ENCODE data around the gene LINC00305.

LINC00305 gene

GRCh38 chr18:64148988-64149387 lies at the start of gene LINC00305:
LINC00305 (minus strand) TSS chr18:64149088.
- no peak for DNase-seq (ENCODE audit: extremely low spot score, insufficient read length, low read depth)
- FAIRE-seq: no peak

DNA sequence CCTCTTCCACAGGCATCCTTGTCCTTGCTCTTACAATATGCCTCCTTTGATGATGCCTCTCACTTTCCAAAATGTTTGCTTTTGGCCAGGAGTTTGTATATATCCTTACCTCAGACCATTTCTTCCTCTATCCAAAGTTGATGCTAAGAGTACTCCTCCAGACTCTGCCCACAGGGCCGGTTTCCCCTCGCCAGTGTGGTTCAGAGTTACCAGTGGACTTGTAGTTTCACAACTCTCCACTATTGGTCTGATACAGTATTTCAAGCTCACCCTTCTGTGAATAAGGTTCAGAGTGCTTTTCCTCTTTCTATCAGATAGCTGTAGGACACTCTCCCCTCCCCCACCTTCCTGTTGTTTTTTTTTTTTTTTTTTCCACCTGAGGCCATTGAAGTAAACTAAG lies 42.2 kb upstream of the LINC00305 start:
- DNase-seq (ENCODE audit: extremely low spot score, insufficient read length, low read depth): no peak
- no peak for FAIRE-seq

DNA sequence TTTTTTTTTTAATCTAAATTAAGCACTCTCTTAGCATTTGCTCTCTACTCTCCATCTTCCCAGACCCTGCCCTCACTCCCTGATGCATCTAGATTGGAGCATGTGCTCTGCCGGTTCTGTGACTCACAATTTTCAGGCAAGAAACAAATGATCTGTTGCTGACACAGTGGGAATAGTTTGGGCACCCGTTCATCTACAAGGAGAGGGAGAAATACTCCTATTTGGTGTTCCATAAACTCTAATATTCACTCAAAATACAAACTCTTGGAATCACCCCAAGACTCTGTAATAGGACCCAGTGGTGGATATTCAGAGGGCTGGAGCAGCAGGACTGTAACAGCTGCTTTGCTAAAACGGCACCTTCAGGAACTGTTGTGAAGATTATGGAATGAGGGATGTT lies 37.1 kb upstream of the LINC00305 start:
- DNase-seq (ENCODE audit: extremely low spot score, insufficient read length, low read depth): no peak

GRCh38 chr18:64183665-64184064 lies 34.8 kb upstream of the LINC00305 start:
- DNase-seq (ENCODE audit: extremely low spot score, insufficient read length, low read depth) (no peak), FAIRE-seq (no peak)

More for the DNA sequence above, 37.1 kb upstream of the LINC00305 start:
- no peak for FAIRE-seq

DNA sequence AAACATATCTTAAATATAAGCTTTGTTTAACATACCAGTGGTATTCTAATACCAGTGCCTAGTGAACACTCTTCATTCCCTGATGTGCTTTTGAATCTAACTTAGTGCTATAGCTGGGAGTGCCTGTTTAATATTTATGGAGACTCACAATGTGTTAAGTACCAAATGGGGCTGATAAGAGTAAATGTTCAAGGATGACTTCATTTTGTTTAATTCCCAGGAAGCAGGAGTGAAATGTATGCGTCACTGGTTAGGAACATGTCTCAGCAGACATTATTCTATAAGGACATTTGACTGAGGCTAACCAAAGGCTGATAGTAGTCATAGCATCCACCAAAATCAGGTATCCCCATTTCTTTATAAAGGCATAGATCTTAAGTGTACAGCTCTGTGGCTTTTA lies 31.7 kb upstream of the LINC00305 start:
- no peak for FAIRE-seq
- DNase-seq (ENCODE audit: extremely low spot score, insufficient read length, low read depth): no peak

DNA sequence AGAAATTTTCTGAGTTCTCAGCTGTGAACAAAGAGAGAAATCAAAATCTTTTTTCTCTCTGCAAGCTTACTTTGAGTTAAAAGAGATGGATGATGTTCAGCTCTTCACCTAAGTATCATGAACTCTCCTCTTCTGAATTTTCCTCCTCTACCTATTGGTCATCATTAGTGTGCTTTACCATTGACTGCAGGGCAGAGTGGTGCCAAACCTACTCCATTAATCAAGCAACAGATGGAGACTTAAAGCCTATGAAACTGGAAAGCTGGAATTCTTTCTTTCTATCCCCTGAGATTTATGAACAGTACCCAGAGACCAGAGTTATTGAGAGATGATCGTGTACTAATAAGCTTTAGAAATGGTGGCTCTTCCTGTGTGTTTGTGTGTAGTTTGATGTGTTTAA lies 31.3 kb upstream of the LINC00305 start:
- DNase-seq (ENCODE audit: extremely low spot score, insufficient read length, low read depth) (no peak), FAIRE-seq (no peak)

GRCh38 chr18:64179556-64180080 lies 30.7 kb upstream of the LINC00305 start:
- DNase-seq (ENCODE audit: extremely low spot score, insufficient read length, low read depth) (no peak), FAIRE-seq (no peak)

- FAIRE-seq (no peak), DNase-seq (ENCODE audit: extremely low spot score, insufficient read length, low read depth) (no peak)
These were observed 30.0 kb upstream of the LINC00305 start for GRCh38 chr18:64178860-64179259.

DNA sequence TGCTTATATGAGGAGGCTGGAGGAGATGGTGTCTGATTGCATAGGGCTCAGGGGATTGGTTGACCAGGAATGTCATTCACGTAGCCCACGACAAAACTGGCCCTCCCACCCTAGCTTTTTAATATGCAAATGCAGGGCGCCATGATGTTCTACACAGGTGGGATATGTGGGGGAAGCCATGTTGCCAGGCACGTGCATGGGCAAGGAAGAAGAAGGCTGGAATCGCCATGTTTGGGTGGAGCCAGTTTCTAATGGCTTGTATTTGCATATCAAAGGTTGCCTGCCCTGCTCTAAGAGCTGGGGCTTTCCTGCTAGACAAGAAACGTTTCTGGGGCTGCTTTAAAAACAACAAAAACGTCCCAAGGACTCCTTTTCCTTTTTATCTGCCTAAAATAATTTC lies 26.5 kb upstream of the LINC00305 start:
- FAIRE-seq: no peak
- DNase-seq (ENCODE audit: extremely low spot score, insufficient read length, low read depth): no peak

DNA sequence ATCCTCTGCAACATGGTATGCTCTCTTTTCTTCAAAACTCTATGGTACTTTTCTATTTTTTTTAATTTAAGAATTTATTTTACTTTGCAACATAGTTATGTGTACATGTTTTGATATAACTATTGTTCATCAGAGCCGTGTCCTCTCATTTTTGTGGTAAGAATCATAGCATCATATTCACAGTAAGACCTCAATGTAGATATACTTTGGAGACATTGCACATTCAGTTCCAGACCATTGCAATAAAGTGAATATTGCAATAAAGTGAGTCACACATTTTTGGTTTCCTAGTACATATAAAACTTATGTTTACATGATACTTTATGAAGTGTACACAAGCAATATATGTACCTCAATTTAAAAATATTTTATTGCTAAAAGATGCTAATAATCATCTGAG lies 22.7 kb upstream of the LINC00305 start:
- DNase-seq (ENCODE audit: extremely low spot score, insufficient read length, low read depth): no peak
- FAIRE-seq: no peak

- DNase-seq (ENCODE audit: extremely low spot score, insufficient read length, low read depth) (no peak), FAIRE-seq (no peak)
These were observed 18.6 kb upstream of the LINC00305 start for GRCh38 chr18:64167408-64167925.

DNA sequence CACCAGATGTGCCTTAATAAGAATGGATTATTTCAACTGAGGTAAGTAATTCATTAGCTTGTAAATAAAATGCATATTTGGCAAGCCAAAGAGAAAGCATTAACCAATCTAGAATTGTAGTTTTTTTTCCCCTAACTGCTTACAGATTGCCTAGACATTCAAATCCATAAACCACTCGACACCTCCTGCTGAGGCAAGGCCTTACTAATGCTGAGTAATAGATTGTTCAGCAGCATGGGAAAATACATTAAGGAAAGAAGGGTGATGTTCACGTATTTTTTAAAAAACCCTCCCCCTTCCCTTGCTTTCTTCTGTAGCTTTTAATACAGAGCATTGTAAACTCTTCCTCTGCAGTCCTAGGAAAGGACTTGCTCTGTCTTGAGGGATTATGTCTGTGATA lies 17.0 kb upstream of the LINC00305 start:
- DNase-seq (ENCODE audit: extremely low spot score, insufficient read length, low read depth): no peak
- FAIRE-seq: no peak

DNA sequence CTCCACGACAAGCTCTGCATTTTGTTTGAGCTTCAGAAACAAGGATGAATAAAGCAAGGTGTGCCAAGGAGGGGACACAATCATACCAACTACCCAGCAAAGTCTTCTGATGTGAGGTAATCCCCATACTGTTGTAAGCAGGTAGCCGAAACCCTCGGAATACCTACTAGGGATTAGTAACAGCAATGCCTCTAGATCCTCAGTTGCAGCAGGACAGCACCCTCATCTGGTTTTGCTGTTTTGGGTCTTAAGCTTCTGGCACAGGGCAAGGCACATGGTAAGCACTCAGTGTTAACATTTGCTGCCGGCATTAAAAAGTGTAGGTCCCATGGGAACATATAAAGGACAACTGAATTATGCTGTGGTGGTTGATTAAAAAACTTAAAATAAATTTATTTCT lies 16.0 kb upstream of the LINC00305 start:
- no peak for DNase-seq (ENCODE audit: extremely low spot score, insufficient read length, low read depth)
- FAIRE-seq: no peak

DNA sequence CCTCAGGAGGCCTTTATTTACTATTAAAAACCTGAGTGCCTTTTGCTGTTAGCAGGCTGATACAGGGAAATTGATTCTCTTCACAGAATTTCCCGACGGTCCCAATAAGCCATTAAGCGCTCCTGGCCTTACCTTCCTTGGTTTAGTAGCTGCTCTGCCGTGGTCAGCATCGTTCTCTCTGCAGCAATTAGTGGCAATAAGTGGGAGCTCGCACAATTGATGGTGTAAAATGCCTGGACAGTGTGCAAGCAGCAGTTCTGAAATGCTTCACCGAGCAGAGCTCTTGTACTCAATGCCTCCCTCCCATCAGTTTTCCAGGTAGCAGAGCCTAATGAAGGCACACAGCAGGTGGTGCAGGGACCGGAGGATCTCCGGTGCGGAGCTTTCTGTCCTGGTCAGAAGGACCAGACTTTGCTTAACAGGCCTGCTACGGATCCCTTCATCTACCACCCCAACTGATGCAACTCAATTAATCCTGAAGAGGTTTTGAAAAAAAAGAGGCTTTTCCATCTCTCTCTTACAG lies 1.1 kb upstream of the LINC00305 start:
- no peak for FAIRE-seq

DNA sequence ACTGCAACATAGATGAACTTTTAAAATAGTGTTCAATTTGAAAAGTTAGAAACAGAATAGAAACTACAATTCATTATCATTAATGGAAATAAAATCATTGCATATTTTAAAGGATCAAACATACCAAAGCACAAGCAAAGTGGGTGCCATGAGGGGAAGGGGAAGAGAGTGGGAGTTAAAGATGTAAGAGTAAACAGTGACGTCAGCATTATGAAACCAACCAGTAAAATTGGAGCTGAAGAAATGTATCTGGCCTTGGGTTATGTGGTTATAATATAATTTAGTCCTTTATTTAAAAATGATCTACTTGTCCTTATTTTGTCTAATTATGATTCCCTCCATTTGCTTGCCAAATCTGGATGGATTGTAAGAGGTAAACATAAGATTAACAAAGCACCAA lies 6.0 kb downstream of the LINC00305 start:
- FAIRE-seq: no peak

More for the DNA sequence above, 1.1 kb upstream of the LINC00305 start:
- DNase-seq (ENCODE audit: extremely low spot score, insufficient read length, low read depth): no peak

DNA sequence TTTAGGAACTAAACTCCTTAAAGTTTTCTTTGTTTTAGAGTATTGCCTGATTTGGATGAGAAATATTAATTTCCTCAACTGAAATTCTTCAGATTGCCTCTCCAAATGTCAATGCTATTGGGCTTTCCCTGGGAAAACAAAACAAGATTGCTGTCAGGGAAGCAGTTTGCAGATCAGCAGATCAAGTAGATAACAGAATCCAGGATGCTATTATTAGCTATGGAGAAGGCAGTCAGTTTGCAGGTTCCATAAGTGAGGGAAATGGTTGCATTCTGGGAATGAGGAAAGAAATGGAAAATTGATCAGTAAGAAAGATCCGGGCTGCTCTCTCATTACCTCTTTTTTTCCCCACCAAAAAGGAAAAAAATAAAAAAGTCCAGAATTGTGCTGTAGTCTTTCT lies 11.0 kb downstream of the LINC00305 start:
- FAIRE-seq (no peak), DNase-seq (ENCODE audit: extremely low spot score, insufficient read length, low read depth) (no peak)

More for the DNA sequence above, 6.0 kb downstream of the LINC00305 start:
- DNase-seq (ENCODE audit: extremely low spot score, insufficient read length, low read depth): no peak

GRCh38 chr18:64134044-64134747 lies 14.7 kb downstream of the LINC00305 start:
- FAIRE-seq (no peak), DNase-seq (ENCODE audit: extremely low spot score, insufficient read length, low read depth) (no peak)

- no peak for FAIRE-seq
- DNase-seq (ENCODE audit: extremely low spot score, insufficient read length, low read depth): no peak
These were observed 16.0 kb downstream of the LINC00305 start for GRCh38 chr18:64132871-64133270.

- FAIRE-seq: no peak
- DNase-seq (ENCODE audit: extremely low spot score, insufficient read length, low read depth): no peak
These were observed 17.6 kb downstream of the LINC00305 start for GRCh38 chr18:64131314-64131713.

- no peak for FAIRE-seq
These were observed 21.7 kb downstream of the LINC00305 start for GRCh38 chr18:64127172-64127571.

DNA sequence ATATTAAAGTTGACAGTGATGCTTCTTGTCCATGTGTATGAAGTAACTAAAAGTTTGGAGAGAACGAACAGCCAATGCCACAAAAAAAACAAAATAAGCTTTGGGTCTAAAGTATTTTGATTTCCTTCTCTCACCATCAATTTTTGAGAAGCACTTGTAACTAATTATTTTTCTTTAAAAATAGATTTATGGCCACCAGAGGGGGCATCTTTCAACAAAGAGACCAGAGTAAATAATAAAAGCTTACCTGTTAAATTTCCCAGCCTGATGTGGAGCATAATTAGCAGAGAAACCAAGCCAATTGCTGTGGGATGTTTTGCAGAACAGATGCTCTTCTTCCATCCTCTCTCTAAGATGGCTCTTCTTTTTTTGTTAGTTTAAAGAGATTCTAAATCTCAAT lies 29.0 kb downstream of the LINC00305 start:
- DNase-seq (ENCODE audit: extremely low spot score, insufficient read length, low read depth): no peak
- FAIRE-seq: no peak

More at GRCh38 chr18:64127172-64127571, 21.7 kb downstream of the LINC00305 start:
- no peak for DNase-seq (ENCODE audit: extremely low spot score, insufficient read length, low read depth)
